Renal pelvis (tissue), 4 donors: ENCODE measurements around the gene PPP1R1B. TPM values are rescaled to one million over a fixed set of nuclear protein-coding genes. Genes with fewer than 3 reads are reported as not detected.

Source experiments
- DNase-seq: peaks from one replicate; pipeline ENCODE4 v3.0.0-alpha.2; 2013
- polyA plus RNA-seq, 3 donors: library from polyadenylated mRNA; unstranded; fragments of 120-200 nt; gene quantifications; one replicate each; pipeline ENCODE4 v1.2.1, GENCODE V29; 2013; ENCODE audit not compliant: insufficient read length in 3 of 3

PPP1R1B gene
- polyA plus RNA-seq, 3 donors = 9.1 to 13.6 (median 12.2) TPM

- no peak for DNase-seq
These were observed 27.6 kb upstream of the PPP1R1B start for GRCh38 chr17:39599004-39599664.

- DNase-seq = no peak
These were observed 27.0 kb upstream of the PPP1R1B start for GRCh38 chr17:39599665-39600231.

GRCh38 chr17:39600288-39600996, 26.3 kb upstream of the PPP1R1B start:
- no peak for DNase-seq

DNA sequence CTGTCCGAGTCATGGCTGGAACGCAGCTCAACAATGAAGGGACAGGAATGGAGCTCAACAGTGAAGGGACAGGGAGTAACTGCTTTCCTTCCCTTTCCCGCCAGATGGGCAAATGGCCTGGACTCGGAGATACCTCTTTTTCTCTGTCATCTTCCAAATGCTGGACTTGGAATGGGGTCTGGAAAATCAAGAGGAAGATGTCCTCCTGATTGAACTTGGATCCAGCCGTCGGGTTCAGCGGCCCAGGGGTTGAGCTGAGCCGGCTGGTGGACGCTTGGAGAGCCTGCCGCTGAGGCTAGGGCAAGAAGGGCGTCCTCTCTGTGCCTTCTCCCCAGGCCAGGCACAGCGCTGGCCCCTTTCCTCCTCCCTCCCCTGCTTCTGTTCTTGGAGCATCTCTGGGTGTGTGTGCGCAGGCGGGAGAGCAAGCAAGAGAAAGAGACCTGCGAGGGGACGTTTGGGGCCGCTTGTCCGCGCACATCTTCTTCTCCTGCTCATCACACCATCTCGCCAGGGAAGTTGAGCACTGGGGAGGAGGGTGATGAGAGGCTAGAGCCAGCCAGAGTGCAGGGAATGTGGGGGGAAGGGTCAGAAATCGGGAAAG, 25.7 kb upstream of the PPP1R1B start:
- no peak for DNase-seq

GRCh38 chr17:39601758-39602532, 24.8 kb upstream of the PPP1R1B start:
- DNase-seq = no peak

GRCh38 chr17:39602533-39603303, 24.0 kb upstream of the PPP1R1B start:
- DNase-seq = no peak

- DNase-seq = no peak
These were observed 23.3 kb upstream of the PPP1R1B start for GRCh38 chr17:39603304-39604016.

DNA sequence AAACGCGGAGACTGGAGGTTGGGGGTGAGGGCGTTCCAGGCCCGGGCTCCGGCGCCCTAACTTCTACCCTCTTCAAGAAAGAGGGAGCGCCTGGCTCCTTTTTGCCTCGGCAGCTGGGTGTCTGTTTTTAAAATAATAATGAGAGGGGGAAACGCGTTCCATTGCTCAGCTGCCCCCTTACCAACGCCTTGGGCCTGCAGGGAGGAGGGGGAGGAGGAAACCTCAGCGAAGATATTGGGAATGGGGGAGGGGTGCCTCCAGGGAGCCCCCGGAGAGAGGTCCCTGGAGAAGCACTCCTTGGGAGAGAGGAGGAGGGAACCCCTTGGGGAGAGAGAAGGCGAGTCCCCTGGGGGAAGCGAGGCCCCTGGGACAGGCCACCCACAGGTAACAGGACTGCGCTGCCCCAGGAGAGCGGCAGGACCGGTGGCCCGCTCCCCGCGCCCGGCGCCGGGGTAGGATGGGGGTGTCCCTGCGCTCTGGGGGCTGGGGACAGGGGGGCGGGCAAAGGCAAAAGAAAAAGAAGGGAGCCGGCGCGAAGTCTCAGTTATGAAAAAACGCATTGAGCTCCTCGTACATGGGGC, 21.8 kb upstream of the PPP1R1B start:
- DNase-seq = no peak

GRCh38 chr17:39605492-39606433, 21.0 kb upstream of the PPP1R1B start:
- no peak for DNase-seq

GRCh38 chr17:39606434-39607056, 20.2 kb upstream of the PPP1R1B start:
- no peak for DNase-seq

DNA sequence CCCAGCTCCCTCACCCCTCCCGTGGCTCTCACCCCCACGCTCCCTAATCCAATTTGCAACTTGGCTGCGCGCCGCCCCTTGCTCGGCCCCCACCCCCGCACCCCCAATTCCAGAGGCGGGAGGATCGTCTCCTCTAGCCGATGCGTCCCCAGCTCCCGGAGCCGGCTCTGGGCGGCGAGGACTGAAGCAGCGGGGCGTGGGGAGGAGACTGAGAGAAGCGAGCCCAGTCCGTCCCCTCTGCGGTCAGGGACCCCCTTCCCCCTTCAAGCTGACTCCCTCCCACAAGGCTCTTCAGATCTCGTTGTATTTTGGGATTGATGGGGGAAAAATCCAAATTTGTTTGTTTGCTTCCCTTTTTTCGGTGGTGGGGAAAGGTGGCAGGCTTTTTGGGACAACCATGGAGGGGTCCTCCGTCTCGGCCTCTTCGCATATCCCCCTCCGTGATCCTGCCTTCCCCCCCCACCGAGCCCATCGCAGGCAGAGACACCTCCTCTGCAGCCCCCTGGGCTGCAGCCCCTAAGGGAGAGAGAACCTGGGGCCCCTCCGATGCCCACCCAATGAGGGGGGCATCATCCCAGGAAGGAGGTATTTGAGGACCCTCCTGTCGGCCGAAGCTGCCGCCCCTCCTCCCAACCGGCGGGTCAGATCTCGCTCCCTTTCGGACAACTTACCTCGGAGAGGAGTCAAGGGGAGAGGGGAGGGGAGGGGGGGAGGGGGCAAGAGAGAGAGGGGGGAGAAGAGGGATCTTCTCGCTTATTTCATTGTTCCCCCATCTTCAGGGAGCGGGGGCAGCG, 19.5 kb upstream of the PPP1R1B start:
- DNase-seq = no peak

DNA sequence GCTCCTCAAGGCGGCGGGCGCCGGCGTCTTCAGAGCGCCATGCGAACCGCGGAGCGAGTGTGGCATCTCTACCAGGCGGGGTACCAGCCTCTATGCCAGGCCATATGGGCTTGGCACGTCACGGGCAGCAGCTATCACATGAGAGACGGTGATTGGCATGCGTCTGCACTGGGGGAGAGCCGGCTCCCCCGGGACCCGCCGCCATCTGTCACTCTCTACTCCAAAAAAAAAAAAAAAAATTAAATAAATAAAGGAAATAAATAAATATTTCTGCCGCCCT, 19.0 kb upstream of the PPP1R1B start, which contains the start of gene NEUROD2:
NEUROD2 (minus strand) TSS at position 70 of the 280 bp plus-strand sequence. CDS start 1,321 bp downstream, outside the sequence.
- DNase-seq = no peak

DNA sequence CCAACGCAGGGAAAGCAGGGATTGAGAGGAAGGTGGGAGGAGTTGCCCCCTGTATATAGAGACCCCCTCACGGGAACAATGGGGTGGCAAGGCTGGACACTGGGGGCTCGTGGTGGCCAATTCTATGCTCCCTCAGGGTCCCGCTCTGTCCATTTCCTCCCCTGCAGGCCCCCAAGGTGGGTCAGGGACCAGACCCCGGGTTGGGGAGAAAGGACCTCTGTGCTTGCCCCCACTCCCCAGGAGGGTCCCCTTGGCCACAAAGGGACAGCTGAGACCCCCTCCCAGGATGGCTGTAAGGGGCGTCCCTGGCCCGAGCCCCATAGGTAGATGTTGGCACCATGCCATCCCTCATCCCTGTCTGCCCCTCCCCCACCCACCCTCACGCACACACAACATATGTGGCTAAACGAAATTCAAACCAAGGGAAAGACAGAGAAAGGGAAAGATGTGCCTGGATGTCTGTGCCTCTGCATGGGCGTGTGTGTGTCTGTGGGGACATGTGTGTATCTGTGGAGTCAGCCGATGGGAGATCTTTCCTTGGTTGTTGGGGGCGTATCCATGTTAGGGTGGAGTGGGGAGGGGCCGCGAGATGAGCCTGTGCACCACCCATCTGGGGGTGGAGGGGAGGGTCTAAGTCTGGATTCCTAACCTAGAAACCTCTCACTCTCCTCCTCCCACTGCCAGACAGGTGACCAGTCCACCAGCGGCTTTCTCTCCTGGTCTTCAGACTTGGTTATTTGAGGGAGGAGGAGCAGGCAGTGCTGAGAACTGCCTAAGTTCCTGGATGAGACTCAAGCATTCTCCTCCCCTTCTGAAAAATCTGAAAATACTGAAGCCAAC, 18.4 kb upstream of the PPP1R1B start:
- no peak for DNase-seq

DNA sequence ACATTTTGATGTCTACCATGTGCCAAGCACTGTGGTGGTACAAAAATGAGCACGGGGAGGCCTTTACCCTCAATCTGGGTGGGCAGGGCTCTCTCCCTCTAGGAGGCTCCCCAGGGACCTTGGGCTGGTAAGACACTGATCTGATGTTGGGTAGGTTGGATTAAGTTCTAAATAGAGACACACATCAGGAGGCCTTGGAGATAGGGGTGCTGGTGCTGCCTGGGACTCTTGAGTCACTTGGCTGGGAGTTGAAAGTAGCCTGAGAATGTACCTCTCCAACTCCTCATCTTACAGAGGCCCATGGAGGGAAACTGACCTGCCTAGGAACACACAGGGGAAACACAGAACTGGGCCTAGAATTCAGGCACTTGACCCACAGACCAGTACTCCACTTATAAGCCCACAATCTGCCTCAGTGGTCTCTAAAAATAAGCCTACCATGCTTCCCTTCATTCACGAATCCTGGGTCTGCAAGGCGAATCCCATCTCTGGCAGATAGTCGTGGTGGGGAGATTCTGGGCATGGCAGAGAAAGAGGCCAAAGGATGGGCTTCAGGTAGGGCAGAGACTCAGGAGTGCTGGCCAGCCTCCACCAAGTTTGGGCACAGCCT, 17.2 kb upstream of the PPP1R1B start:
- no peak for DNase-seq

- DNase-seq = no peak
These were observed 15.2 kb upstream of the PPP1R1B start for GRCh38 chr17:39611401-39612112.
